OCI-M2 (cell line): ENCODE measurements around the gene RBM20.
"Not testable (repeated sequence)": the region's sequence is repeated elsewhere in the genome, so short reads cannot be mapped to it uniquely, and the experiment has no call there.

Experiments
- DNase-seq: peaks from one replicate; lab custom pipeline; 2025; ENCODE audit not compliant: unreplicated experiment; lab: John Stamatoyannopoulos, UW

RBM20 gene

DNA sequence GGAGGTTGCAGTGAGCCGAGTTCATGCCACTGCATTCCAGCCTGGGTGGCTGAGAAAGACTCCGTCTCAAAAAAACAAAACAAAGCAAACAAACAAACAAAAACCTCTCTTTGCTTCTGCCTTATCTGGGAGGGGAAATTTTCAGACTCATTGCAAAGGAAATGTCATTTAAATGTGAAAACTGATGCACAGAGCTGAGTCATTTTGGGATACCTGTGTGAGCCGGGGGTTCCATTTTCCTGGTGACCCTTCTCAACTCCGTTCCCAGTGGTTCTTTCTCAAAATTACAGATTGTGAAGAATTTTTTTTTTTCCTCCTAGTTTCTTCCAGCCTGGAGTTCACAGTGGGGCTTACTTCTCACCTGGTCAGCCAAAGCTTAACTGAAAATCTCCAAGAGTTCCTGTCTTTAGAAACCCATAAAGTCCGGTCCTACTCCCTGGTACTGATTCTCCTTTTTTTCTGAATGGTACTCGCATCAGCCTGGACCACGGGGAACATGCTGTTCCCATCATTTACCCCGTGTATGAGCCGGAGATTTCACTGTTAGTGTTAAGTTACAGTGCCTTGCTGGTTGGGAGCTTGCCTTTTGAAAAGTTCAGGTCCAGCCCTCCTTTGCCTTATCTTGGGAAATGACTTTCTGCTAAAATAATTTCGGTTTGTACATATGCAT is 56.9 kb downstream of the RBM20 start:
- DNase-seq: no peak

DNA sequence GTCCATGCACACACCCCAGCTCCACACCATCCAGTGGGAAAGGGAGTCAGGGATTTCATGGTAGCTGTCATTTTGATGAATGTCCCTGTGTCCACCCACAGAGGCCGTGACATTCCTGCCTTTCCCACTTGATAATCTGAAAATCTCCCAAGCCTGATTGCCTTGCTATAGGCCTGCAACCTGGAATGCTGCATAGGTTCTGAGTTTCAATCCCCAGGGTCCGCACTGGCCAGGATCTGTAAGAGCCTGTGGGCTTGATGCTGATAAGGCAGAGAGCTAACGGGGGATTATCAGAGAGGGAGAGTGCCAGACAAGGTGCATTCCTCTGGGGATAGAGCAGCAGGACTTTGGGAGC is 57.5 kb downstream of the RBM20 start:
- no peak for DNase-seq

DNA sequence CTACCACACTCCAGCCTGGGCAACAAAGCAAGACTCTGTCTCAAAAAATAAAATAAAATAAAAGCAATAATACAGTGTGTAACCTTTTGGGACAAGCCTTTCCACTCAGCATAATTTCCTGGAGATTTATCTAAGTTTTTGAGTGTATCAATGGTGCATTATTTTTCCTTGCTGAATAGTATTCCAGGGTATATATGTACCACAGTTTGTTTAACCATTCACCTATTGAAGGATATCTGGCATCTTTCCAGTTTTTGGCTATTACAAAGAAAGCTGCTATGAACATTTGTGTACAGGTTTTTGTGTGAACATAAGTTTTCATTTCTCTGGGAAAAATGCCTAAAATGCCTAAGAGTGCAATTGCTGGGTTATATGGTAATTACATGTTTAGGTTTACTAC is 59.9 kb downstream of the RBM20 start:
- DNase-seq: no peak

DNA sequence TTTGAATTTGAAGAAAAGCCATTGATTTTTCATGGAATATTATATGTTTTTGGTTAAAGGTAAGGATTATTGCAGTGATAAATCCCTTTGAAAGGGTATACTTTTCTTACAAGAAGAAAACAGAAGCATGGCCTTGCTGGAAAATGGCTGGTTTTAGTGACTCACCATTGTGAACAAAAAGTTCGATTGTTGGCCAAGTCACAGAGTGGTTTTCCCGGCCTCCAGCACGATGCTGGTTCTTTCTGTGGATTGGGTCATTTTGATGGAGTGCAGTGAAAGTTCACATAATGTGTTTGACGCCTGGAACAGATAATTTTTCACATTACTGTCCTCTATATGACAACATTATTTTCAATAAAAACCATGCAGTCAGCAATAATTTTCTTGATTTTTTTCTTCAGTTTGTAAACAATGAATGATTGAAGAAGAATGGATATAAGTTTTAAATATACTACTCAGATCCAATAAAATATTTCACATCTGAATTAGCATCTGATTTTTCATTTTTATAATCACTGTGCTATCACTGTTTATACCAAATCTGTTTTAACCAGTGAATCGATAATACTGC is 60.9 kb downstream of the RBM20 start:
- no peak for DNase-seq

DNA sequence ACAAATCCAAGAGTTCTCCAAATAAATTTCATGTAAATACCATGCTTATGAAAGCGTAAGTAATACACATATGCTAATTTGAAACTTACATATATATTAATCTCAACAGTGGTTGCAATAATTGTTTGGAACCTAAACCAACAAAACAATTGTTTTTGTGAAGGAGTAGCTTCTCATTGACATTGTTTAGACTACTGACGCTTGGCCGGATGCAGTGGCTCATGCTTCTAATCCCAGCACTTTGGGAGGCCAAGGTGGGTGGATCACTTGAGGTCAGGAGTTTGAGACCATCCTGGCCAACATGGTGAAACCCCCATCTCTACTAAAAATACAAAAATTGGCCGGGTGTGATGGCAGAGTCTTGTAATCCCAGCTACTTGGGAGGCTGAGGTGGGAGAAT is 61.5 kb downstream of the RBM20 start:
- not testable (repeated sequence) for DNase-seq

DNA sequence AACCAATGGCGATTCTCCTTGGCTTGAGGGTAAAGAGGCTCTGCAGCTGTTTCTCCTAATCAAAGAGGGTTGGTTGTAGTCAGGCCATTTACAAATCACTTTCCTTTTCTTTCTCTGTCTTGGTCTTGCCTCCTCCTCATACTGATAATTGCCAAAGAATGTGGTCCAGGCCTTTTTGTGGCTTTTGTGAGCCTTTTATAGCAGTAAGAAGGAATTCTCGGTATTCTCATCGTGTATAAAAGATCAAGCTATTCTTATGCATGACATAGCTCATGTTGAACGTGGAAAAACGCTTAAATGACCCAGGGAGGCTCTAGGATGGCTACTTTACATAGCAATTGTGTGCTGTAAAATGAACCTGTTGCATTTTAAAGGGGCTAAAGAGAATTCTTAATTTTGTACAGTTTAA is 62.6 kb downstream of the RBM20 start:
- no peak for DNase-seq

DNA sequence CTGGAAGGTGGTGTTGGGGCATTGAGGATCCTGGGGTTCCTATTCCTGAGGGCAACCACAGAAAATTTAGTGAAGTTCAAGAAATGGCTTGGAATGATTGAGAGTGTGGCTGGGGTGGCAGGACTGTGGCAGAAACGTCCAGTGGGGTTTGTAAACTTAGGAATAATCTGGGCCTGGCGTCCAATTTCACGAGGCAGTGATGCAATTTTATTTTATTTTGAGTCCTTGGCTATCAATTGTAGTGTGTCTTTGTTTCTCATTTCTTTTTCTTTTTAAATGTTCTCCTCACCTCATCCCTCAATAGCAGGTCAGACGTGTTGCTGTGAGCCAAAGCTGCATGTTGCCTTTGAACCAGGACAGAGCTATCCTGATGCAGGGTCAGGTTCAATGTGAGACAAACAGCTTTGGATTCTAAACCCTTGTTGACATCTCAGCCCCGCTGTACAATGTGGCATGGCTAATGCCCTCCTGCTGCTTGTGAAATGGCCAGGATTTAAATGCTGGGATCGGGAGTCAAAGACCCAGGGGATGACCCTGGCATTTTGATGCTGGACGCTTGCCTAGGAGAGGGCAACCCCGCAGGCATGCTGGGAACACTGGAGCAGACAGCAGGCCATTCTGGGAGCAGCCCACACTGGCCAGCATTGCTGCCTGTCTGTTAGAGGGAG is 64.8 kb downstream of the RBM20 start:
- DNase-seq: no peak

DNA sequence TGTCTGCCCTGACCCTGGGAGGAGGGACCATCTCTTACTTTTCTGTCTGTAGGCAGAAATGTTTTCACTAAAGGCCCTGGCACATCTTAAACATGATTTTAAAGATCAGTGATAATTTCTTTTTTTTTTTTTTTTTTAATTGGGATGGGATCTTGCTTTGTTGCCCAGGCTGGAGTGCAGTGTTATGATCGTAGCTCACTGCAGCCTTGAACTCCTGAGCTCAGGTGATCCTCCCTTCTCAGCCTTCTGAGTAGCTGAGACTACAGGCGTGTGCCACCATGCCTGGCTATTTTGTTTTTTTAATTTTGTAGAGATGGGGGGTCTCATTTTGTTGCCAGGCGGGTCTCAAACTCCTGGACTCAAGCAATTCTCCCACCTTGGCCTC is 65.3 kb downstream of the RBM20 start:
- DNase-seq: no peak

DNA sequence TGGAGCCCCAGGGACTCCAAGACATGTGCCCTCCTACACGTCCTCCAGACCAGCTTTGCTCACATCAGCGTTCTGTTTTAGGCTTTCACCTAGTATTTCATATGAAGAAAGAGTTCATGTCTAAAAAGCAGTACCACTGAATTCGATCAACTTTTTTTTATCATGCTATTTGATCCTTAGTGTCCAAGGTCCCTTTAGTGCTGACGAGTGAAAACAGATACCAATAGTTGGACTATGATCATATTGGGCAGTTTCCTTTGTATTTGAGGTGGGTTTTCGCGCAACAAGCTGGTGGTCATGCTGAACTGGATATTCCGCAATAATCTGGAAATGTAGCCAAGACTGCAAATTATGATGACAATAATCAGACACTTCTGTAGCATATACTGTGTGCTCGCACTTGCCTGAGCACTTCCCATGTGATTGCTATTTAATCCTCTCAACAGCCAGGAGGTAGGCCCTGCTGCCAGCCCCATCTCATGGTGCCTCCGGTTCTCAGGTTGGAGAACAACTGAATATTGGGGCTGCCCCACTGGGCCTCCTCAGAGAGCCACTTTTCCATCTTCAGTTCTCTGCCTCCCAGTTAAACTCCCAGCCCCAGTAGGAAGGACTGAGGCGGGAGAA is 65.9 kb downstream of the RBM20 start:
- DNase-seq: no peak

DNA sequence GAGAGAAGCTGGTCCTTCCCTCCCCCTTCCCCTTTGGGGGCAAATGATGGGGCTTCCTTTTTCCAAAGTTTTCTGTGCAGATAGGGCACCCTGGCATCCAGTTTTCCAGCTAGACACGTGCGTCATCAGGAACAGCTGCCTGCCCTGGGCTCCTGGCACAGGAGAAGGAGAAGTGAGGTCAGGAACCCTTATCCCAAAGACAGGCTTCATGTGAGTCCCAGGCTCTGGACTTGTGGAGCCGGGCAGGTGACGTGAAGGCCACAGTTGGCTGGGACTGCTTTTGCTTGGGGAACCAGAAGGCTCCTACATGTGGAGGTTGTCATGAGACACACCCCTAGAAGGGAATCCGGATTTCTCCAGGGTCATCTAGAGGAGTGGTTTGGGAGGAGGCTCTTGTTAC is 66.5 kb downstream of the RBM20 start:
- DNase-seq: no peak

DNA sequence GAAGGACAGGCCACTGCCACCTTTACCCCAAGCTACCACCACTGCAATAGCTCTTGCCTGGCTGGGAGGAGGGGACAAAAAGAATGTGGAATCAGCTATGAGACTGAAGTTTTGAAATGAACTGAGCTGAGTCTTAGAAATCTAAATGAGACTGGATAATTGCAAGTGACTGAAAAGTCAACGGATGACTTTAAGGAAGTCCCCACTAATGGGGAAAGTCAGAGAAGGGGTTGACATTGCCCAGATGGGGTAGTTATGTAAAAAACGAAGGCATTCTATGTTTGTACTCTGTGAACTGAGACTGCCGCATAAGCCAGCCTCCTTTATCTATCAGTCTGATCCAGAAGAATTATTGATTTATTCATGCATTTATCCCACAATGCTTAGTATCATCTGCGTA is 67.2 kb downstream of the RBM20 start:
- DNase-seq: no peak

DNA sequence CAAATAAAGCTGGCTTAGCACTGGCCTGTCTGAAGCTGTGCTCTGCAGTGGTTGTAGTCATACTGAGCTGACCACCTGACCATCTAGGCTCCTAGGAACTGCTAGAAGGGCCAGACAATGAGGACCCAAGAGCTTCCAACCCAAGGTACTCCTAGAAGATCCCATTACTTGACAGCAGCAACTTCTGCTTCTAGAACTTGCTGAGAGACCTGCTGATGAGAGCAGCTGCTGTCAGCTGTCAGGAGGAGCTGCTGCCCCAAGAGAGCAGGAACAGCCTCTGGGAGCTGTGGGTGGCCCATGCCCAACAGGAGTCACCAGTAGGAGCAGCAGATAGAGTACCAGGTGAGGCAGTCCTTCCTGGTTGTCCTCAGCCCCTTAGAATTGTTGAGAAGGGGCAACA is 70.2 kb downstream of the RBM20 start:
- no peak for DNase-seq

DNA sequence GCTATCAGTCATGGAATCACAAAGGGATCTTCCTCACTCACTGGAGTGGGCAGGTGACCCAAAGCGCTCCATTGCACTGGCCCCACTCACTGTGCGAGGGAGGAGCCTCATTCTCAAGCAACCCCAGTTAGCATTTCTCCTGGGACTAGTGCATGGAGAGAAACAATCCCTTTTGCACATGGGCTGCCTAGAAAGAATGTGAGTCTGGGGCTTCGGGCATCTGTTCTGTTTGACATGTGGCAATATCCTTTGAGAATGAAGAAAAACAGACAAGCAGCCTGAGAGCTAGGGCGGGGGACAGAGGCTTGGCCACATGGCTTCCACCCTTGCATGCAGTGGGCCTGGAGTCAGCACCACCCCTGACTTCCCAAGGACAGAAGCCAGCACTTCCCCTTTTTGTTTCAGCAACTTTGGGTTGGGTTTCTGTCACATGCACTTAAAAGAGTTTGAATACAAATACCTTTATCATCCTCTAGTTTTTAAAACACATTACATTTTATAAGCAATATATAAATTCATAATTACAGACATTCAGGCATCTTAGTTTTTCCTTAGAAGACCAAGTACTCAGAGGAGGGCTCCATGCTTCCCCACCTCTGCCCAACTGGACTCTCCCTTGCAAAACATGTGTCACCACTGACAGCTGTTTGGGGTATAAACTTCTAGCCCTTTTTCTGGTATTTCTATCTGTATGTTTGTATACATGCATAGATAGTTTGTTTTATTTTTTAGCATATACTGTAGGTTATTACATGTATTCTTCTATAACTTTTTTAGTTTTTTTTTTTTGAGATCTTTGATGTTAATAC is 73.8 kb downstream of the RBM20 start:
- no peak for DNase-seq

DNA sequence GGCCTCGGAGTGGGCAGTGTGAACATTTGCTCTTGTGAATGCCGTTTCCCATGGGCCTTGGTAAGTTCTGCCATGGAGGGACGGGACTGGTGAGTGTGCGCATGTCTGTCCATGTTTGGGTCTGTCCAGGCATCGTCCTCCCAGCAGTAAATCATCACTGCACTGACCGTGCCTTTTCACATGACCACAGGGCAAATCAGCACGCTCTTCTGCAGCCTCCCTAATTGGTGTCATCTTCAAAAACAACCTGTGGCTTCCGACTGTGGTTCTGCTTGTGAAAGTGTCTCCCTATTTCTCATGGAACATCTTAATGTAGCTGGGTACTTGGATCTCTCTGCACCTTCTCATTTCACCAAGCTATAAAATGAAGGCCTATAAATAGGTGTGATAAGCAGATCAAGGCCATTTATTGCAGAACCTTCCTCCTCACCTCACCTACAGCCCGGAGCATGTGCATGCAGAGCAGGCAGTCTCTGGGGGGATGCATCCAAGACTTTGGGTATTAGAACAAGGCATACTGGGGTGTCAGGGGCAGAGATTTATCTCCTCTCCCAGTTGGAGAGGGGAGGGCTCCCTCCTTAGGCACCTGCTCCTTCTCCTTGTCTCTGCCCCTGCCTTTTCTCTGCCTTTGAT is 77.4 kb downstream of the RBM20 start:
- no peak for DNase-seq

DNA sequence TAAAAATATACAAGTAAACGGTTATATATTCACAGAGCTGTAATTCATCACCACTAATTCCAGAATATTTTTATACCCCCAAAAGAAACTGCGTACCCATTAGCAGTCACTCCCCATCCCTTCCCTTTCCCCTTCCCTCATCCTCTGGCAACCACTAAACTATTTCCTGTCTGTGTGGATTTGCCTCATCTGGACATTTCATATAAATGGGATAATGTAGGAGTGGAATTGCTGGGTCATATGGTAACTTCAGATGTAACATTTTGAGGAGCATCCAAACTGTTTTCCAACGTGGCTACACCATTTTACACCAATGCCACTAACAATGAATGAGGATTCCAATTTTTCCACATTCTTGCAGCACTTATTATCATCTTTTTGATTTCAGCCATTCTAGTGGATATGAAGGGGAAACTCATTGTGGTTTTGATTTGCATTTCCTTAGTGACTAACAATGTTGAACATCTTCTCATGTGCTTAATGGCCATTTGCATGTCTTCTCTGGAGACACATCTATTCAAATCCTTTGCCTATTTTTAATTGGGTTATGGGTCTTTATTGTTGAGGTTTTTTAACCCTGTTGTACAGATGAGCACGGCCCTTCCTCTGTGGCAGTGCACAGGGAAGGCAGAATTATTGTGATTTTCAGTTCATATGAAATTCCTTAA is 79.2 kb downstream of the RBM20 start:
- no peak for DNase-seq

DNA sequence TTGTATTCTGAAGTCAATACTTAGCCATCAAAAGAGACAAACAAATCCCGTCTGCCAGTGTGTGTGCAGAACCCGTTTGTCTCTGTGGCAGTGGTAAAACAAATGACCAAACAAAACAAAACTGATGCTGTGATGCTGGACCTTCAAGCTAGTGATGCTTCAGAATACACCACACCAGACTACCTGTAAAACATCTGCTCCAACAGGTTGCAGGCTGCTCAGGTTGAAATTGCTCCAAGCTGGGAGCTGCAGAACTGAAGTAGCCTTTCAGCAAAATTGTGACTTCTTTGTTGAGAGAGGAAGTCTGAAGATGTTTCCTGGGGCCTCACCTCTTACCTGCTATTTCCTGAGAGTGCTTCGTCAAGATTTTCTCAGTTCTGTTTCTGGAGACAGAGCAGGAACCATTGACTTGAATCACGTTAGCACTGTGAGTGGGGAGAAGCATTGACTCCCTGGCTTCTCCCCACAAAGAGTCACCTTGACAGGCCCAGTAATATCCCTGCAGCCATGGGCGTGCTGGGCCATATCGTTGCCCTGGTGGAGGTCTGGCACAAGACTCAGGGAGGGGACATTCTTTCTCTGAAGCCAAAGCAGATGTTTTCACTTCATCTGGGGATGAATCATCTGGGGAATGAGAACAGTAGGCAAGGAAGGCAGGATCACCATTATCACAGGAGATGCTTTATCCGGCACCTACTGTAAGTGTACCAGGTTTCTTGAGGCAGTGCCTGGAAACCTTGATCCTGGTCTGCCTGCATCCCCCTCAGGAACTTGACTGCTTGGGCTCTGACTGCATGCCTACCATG is 80.2 kb downstream of the RBM20 start:
- no peak for DNase-seq

DNA sequence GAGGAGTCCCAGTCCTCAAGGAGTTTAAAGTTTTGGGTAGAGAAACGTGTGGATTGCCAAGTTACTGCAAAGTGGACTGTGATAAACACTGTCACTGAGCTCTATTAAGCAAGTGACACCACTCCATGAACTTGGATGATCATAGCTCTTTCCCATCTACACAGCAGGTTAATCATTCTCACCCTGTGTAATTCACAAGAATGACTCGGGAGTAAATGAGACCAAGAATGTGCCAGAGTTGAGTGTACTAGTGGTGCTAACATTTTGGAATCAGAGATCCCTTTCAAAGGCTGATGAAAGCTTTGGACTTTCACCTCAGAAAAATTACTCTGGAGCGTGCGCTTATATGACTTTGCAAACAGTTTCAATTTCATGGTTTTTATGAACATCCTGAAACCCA is 80.8 kb downstream of the RBM20 start:
- no peak for DNase-seq

DNA sequence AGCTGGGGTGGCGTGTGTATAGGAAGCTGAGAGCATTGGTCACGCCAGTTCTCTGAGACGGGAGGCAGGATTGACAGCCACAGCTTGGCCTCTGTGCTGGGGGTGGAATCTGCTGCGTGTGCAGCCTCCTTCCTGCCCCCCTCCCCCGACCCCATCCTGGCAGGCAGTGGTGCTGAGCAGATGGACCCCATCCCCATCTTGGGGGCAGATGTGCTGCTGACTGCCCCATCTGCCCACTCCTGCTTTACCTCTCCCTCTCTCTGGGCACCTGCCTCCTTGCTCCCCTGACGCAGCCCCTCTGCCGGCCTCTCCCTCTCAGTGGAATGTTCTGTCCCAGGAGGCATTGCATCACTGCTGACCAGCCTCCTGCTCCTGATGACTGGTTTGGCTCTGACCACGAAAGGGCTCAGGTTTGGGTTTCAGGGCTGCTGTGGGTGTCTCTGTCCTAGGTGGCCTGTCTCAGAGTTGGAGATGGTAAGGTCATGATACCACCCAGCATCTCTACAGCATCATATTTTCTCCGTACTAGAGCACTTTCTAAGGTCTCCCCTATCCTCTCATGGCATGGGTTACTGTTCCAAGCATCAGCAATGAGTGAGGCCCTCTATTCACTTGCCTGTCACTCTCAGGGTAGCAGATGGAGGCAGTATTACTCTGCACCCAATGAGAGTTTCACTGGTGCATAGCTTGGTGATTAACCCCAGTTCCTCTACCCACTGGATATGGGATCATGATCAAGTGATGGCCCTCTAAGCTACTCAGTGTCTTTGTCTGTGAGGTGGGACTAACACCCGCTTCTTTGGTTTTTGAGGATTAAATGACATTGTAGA is 81.9 kb downstream of the RBM20 start:
- no peak for DNase-seq

DNA sequence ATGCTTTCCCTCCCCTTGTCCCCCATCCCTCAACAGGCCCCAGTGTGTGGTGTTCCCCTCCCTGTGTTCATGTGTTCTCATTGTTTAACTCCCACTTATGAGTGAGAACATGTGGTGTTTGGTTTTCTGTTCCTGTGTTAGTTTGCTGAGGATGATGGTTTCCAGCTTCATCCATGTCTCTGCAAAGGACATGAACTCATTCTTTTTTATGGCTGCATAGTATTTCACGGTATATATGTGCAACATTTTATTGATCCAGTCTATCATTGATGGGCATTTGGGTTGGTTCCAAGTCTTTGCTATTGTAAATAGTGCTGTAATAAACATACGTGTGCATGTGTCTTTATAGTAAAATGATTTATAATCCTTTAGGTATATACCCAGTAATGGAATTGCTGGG is 83.6 kb downstream of the RBM20 start:
- not testable (repeated sequence) for DNase-seq
